ENCODE measurements around the gene CDC37L1.

DNA sequence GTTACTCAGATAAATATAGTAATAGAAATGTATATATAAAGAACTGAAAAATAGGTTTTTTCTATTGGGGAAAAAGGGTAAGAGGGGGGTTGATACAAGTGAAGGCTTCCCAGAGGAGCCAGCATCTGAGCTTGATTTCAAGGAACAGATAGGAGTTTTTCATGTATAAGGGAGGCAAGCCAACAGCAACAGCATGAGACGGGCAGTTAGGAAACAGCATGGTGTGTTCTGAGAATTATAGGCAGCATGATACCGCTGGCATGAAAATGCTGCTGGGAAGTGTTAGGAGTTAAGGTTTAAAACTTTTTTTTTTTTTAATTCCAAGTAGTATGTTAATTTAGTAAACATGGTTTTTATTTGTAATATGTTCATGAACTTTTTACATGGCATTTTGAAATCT lies 9.7 kb downstream of the CDC37L1 start:
- TF ChIP-seq CTCF (IDR thresholded peaks at IDR 0.05; ENCODE audit: low read depth, low read length) (no peak), POLR2A (IDR thresholded peaks at IDR 0.05; ENCODE audit: extremely low read depth, insufficient read length) (no peak), MYC (IDR thresholded peaks at IDR 0.05; ENCODE audit: low read depth, low read length) (no peak)
- TF ChIP-seq, protein P1, sequence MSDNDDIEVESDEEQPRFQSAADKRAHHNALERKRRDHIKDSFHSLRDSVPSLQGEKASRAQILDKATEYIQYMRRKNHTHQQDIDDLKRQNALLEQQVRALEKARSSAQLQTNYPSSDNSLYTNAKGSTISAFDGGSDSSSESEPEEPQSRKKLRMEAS (IDR thresholded peaks at IDR 0.05; ENCODE audit: low read depth, low read length) = no peak
